Mesothelial cell of epicardium (in vitro differentiated cells): ENCODE measurements around the gene HELT. TPM values are rescaled to one million over a fixed set of nuclear protein-coding genes. Genes with fewer than 3 reads are reported as not detected.
"Not testable (repeated sequence)": the region's sequence is repeated elsewhere in the genome, so short reads cannot be mapped to it uniquely, and the experiment has no call there.

Source experiments
- DNase-seq, 2 experiments: peaks; one replicate each; pipeline ENCODE4 v3.0.0; 2021; ENCODE audit warnings: low spot score in 2 of 2; ENCODE audit not compliant: unreplicated experiment in 2 of 2
- H3K27ac Mint-ChIP-seq: 2 replicates; pipeline ENCODE4 v1.8.0; 2021; ENCODE audit warnings: mixed read lengths
- H3K27me3 Mint-ChIP-seq: 2 replicates; pipeline ENCODE4 v1.8.0; 2021; ENCODE audit warnings: low read depth, mixed read lengths
- H3K36me3 Mint-ChIP-seq: 2 replicates; pipeline ENCODE4 v1.8.0; 2021; ENCODE audit warnings: mixed read lengths
- H3K4me1 Mint-ChIP-seq: 2 replicates; pipeline ENCODE4 v1.8.0; 2021; ENCODE audit warnings: mixed read lengths
- H3K4me3 Mint-ChIP-seq: 2 replicates; pipeline ENCODE4 v1.8.0; 2021; ENCODE audit warnings: mild to moderate bottlenecking, moderate library complexity, mixed read lengths
- H3K9me3 Mint-ChIP-seq: 2 replicates; pipeline ENCODE4 v1.8.0; 2021; ENCODE audit warnings: mixed read lengths
- CTCF ChIP-seq: fragments of 200-600 bp; sonication (generic); IDR thresholded peaks from one replicate; pipeline ENCODE4 v1.5.0; 2021; ENCODE audit warnings: antibody characterized with exemption; ENCODE audit not compliant: unreplicated experiment
- total RNA-seq: library from RNA; stranded (reverse); gene quantifications from 3 replicates; pipeline ENCODE4 v1.2.1, GENCODE V29; 2021

The HELT gene
- total RNA-seq, 1 donor from 2014 or later, result not detected

DNA sequence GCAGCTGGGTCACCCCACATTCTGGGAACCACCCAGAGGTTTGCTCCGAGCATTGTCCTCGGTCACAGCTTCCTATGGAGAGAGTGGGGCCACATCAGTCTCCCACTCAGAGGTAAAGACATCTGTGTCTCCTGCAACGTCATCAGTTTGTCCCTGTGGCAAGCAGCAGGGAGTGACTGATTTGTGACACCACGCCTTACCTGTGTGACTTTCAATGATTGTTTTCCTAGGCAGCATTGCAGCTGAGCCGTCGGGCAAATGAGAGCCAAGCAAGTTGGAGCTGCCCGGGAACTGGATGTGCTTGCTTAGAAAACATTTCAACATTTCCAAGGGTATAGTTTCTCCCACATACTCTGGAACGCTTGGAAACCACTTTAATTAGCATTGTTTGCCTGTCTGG is 29.7 kb upstream of the HELT start:
- Mint-ChIP-seq H3K27me3 (peaks cover 2% of the 10 kb centered on the region), H3K36me3 (no peaks in the 10 kb centered on the region), H3K27ac (no peak overlapping the region), H3K4me1 (peaks cover 2% of the 10 kb centered on the region), H3K4me3 (no peak overlapping the region), H3K9me3 (no peaks in the 10 kb centered on the region)
- DNase-seq, result no peak
- TF ChIP-seq CTCF, result no peak

- not testable (repeated sequence) for H3K27ac Mint-ChIP-seq, H3K4me1 Mint-ChIP-seq, H3K9me3 Mint-ChIP-seq, H3K4me3 Mint-ChIP-seq, DNase-seq, H3K27me3 Mint-ChIP-seq, H3K36me3 Mint-ChIP-seq
Observed at GRCh38 chr4:184989283-184989682, 29.0 kb upstream of the HELT start.

DNA sequence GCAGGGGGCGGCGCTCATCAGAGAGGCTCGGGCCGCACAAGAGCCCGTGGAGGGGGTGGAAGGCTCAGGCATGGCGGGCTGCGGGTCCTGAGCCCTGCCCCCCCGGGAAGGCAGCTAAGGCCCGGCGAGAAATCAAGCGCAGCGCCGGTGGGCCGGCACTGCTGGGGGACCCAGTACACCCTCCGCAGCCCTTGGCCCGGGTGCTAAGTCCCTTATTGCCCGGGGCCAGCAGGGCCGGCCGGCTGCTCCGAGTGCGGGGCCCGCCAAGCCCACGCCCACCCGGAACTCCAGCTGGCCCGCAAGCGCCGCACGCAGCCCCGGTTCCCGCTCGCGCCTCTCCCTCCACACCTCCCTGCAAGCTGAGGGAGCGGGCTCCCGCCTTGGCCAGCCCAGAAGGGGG is 28.2 kb upstream of the HELT start:
- not testable (repeated sequence) for H3K9me3 Mint-ChIP-seq, H3K4me1 Mint-ChIP-seq, H3K27me3 Mint-ChIP-seq, H3K36me3 Mint-ChIP-seq, H3K27ac Mint-ChIP-seq, DNase-seq, H3K4me3 Mint-ChIP-seq

DNA sequence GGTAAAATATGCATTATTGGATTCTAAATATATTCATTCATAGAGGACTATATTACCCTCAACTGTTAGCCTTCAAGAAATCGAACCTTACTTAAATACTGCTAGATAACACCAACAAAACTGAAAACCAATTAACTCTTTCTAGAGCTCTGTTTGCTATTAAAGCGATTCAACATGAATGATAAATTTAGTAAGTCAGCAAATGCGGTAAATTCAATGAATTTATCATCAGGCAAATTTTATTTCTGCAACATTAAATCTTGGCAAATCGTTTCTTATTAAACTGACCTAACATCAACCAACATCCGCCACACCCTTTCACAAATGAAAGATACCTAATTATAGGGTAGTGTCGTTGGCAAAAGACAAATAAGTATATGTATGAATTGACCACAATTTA is 26.4 kb upstream of the HELT start:
- Mint-ChIP-seq H3K9me3 (no peaks in the 10 kb centered on the region), H3K4me1 (peaks cover 2% of the 10 kb centered on the region), H3K36me3 (no peaks in the 10 kb centered on the region), H3K27me3 (peaks cover 4% of the 10 kb centered on the region), H3K27ac (no peak overlapping the region), H3K4me3 (no peak overlapping the region)
- DNase-seq, result no peak
- no peak for TF ChIP-seq CTCF

DNA sequence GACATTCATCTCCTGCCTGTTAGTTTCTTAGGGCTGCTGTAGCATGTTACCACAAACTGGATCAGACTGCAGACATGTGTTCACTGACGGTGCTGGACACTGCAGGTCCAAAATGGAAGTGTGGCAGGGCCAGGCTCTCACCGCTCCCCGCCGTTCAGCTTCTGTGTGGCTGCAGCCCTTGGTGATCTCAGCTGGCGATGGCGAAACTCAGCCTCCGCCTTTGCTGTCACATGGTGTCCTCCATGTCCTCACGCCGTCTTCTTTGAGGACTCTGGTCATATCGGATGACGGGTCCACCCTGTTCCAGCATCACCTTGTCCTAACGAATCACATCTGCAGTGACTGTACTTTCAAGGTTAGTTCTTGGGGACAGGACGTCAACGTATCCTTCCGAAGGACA is 25.9 kb upstream of the HELT start:
- no peak overlapping the region for H3K4me3 Mint-ChIP-seq

GRCh38 chr4:184993247-184993646 is 25.0 kb upstream of the HELT start:
- no peak for TF ChIP-seq CTCF
- Mint-ChIP-seq H3K4me1 (peaks cover 2% of the 10 kb centered on the region), H3K4me3 (no peak overlapping the region), H3K9me3 (no peaks in the 10 kb centered on the region), H3K27me3 (peaks cover 4% of the 10 kb centered on the region), H3K36me3 (no peaks in the 10 kb centered on the region), H3K27ac (no peak overlapping the region)
- no peak for DNase-seq

More for the DNA sequence above, 25.9 kb upstream of the HELT start:
- DNase-seq, result no peak
- no peak for TF ChIP-seq CTCF
- peaks cover 2% of the 10 kb centered on the region for H3K4me1 Mint-ChIP-seq
- no peaks in the 10 kb centered on the region for H3K36me3 Mint-ChIP-seq
- no peaks in the 10 kb centered on the region for H3K9me3 Mint-ChIP-seq
- no peak overlapping the region for H3K27ac Mint-ChIP-seq
- H3K27me3 Mint-ChIP-seq, result peaks cover 4% of the 10 kb centered on the region

GRCh38 chr4:184994010-184994622 is 24.2 kb upstream of the HELT start:
- no peaks in the 10 kb centered on the region for H3K9me3 Mint-ChIP-seq
- no peak for TF ChIP-seq CTCF
- H3K36me3 Mint-ChIP-seq, result no peaks in the 10 kb centered on the region
- DNase-seq, result no peak
- peaks cover 7% of the 10 kb centered on the region for H3K27me3 Mint-ChIP-seq
- no peak overlapping the region for H3K4me3 Mint-ChIP-seq
- no peak overlapping the region for H3K27ac Mint-ChIP-seq
- peaks cover 2% of the 10 kb centered on the region for H3K4me1 Mint-ChIP-seq
